HepG2 (cell line): Measurements from ENCODE around the gene ZBTB32. TPM values are rescaled to one million over a fixed set of nuclear protein-coding genes. Genes with fewer than 3 reads are reported as not detected.

ENCODE experiments used
- ATAC-seq: fragments of 200-7000 bp; cut with Tn5 transposase; 3 replicates; pipeline ENCODE4 v1.9.1; 2020; ENCODE audit warnings: mild to moderate bottlenecking, moderate library complexity
- BruUV-seq: library from RNA; stranded (reverse); fragments of 400-500 nt; replicated peaks from 2 replicates; lab custom pipeline; 2021; lab: Mats Ljungman, UMichigan
- CTCF ChIA-PET: fragments of 300-600 bp; formaldehyde crosslinking; extraction: SDS; loops from one replicate; lab custom pipeline; 2021; ENCODE audit warnings: low total read pairs, inconsistent platforms, low intra/inter-chr PET ratio; lab: Yijun Ruan, JAX
- POLR2A ChIA-PET: fragments of 350-600 bp; sonication (Branson Sonifier 250); formaldehyde crosslinking; loops from one replicate; lab custom pipeline; 2020; ENCODE audit warnings: antibody characterized with exemption, inconsistent platforms; lab: Yijun Ruan, JAX
- DNase-seq: peaks from one replicate; pipeline ENCODE4 v3.0.0-alpha.2; 2015; ENCODE audit warnings: low spot score
- FAIRE-seq: peaks from 3 replicates; lab custom pipeline; 2011; peaks lifted over from hg19 to GRCh38; lab: Jason Lieb, UNC
- H2AFZ ChIP-seq: one replicate; pipeline ENCODE4 v1.6.1; 2011; ENCODE audit warnings: low read length, inconsistent platforms
- H3K27ac ChIP-seq: fragments of 300-600 bp; 3 replicates; pipeline ENCODE4 v1.8.0; 2011; ENCODE audit warnings: mixed run types, mild to moderate bottlenecking, mixed read lengths, low read length, inconsistent platforms; ENCODE audit not compliant: insufficient read depth; ENCODE audit errors: extremely low read length
- H3K27me3 ChIP-seq, 2 experiments: fragments of 200-600 bp in 1 of 2; 2 replicates in 1 of 2; 3 replicates in 1 of 2; pipeline versions ENCODE4 v1.6.0 to v1.8.0; 2011; ENCODE audit warnings: low read length in 2 of 2, mild to moderate bottlenecking in 2 of 2, moderate library complexity in 2 of 2, inconsistent platforms in 1 of 2; ENCODE audit not compliant: insufficient read depth in 2 of 2, control insufficient read depth in 1 of 2
- H3K36me3 ChIP-seq, 2 experiments: fragments of 200-600 bp in 1 of 2; replicated peaks in 1 of 2; 2 replicates in 1 of 2; 3 replicates in 1 of 2; pipeline versions ENCODE4 v1.5.1 to v1.8.0; 2011; ENCODE audit warnings: low read length in 2 of 2, inconsistent platforms in 1 of 2; ENCODE audit not compliant: insufficient read depth in 2 of 2, control insufficient read depth in 1 of 2
- H3K4me1 ChIP-seq: 2 replicates; pipeline ENCODE4 v1.5.1; 2012; ENCODE audit warnings: low read length, inconsistent platforms; ENCODE audit not compliant: insufficient read depth
- H3K4me2 ChIP-seq: 2 replicates; pipeline ENCODE4 v1.6.0; 2011; ENCODE audit warnings: low read depth, low read length, inconsistent platforms
- H3K4me3 ChIP-seq, 3 experiments: fragments of 200-600 bp in 1 of 3; sonication (generic), shearing (Covaris generic) in 1 of 3; replicated peaks in 1 of 3; 2 replicates each; pipeline ENCODE4 v1.5.1; 2011 to 2016; ENCODE audit warnings: low read length in 3 of 3, inconsistent platforms in 2 of 3, low read depth in 2 of 3, mild to moderate bottlenecking in 2 of 3, control low read depth in 1 of 3, mixed read lengths in 1 of 3; ENCODE audit not compliant: insufficient read depth in 1 of 3
- H3K79me2 ChIP-seq: one replicate; pipeline ENCODE4 v1.6.1; 2011; ENCODE audit warnings: low read length, inconsistent platforms; ENCODE audit not compliant: insufficient read depth
- H3K9ac ChIP-seq: 2 replicates; pipeline ENCODE4 v1.6.0; 2011; ENCODE audit warnings: mild to moderate bottlenecking, low read depth, low read length, inconsistent platforms; ENCODE audit not compliant: insufficient read depth
- H3K9me3 ChIP-seq: 2 replicates; pipeline ENCODE4 v1.5.1; 2012; ENCODE audit warnings: mild to moderate bottlenecking, low read length
- H4K20me1 ChIP-seq: 2 replicates; pipeline ENCODE4 v1.6.0; 2011; ENCODE audit warnings: inconsistent platforms, mild to moderate bottlenecking, low read length, moderate library complexity; ENCODE audit not compliant: insufficient read depth
- AGO2 ChIP-seq: fragments of 200-400 bp; formaldehyde crosslinking; optimal IDR thresholded peaks from 2 replicates; pipeline ENCODE3; 2017; ENCODE audit warnings: mild to moderate bottlenecking, low read depth, low read length, moderate library complexity
- FOXP1 ChIP-seq, 2 experiments: fragments of 450-650 bp in 1 of 2; IDR thresholded peaks; 2 replicates each; pipeline ENCODE4 v1.6.1; 2017 to 2018; ENCODE audit warnings: antibody characterized with exemption in 1 of 2
- HDAC1 ChIP-seq: sonication (generic); formaldehyde crosslinking; IDR thresholded peaks from 2 replicates; pipeline ENCODE4 v1.5.1; 2020; ENCODE audit warnings: mild to moderate bottlenecking, missing genetic modification reagents
- HNRNPL ChIP-seq: fragments of 200-400 bp; formaldehyde crosslinking; IDR thresholded peaks from 2 replicates; pipeline ENCODE4 v1.6.1; 2017; ENCODE audit warnings: mild to moderate bottlenecking, low read depth, low read length
- MEF2D ChIP-seq: sonication (generic); formaldehyde crosslinking; IDR thresholded peaks from 2 replicates; pipeline ENCODE4 v1.5.1; 2020; ENCODE audit warnings: mild to moderate bottlenecking, missing genetic modification reagents
- MTA1 ChIP-seq: sonication (generic); formaldehyde crosslinking; IDR thresholded peaks from 2 replicates; pipeline ENCODE4 v1.4.0; 2020; ENCODE audit warnings: missing genetic modification reagents, mild to moderate bottlenecking, borderline replicate concordance
- NAIF1 ChIP-seq: sonication (generic); formaldehyde crosslinking; IDR thresholded peaks from 2 replicates; pipeline ENCODE4 v1.5.0; 2020; ENCODE audit warnings: mild to moderate bottlenecking, missing genetic modification reagents, borderline replicate concordance
- RBFOX2 ChIP-seq: fragments of 200-400 bp; formaldehyde crosslinking; IDR thresholded peaks from 2 replicates; pipeline ENCODE4 v1.6.1; 2017; ENCODE audit warnings: low read depth, mild to moderate bottlenecking, low read length
- ZC3H13 ChIP-seq: sonication (generic); formaldehyde crosslinking; IDR thresholded peaks from 2 replicates; pipeline ENCODE4 v1.8.1; 2023; ENCODE audit warnings: mild to moderate bottlenecking, missing genetic modification reagents, moderate library complexity
- ZNF17 ChIP-seq: sonication (generic); formaldehyde crosslinking; IDR thresholded peaks from 2 replicates; pipeline ENCODE4 v1.5.0; 2020; ENCODE audit warnings: mild to moderate bottlenecking, missing genetic modification reagents
- ZNF44 ChIP-seq: sonication (generic); formaldehyde crosslinking; IDR thresholded peaks from 2 replicates; pipeline ENCODE4 v1.5.1; 2020; ENCODE audit warnings: mild to moderate bottlenecking, missing genetic modification reagents
- ZNF75D ChIP-seq: sonication (generic); formaldehyde crosslinking; IDR thresholded peaks from 2 replicates; pipeline ENCODE4 v1.8.1; 2023; ENCODE audit warnings: missing genetic modification reagents, mild to moderate bottlenecking, borderline replicate concordance
- WGBS: methylation state at CpG from one replicate; pipeline ENCODE4 v1.1.6; 2017; ENCODE audit warnings: low lambda C conversion rate; 5-methylcytosine and 5-hydroxymethylcytosine counted together
- in situ Hi-C: cut with HindIII; loops from 2 replicates; pipeline ENCODE4 v1.10.0; 2017; ENCODE audit warnings: low pct_unique_long_range_greater_than_20kb; ENCODE audit not compliant: extremely low pct_ligation_motif_present
- intact Hi-C: fragments of 100-400 bp; cut with micrococcal nuclease; formaldehyde crosslinking; loops from one replicate; pipeline ENCODE4 v1.10.0; 2022; ENCODE audit not compliant: unreplicated experiment
- polyA plus RNA-seq, 8 experiments: library from polyadenylated mRNA; depleted of rRNA in 3 of 8; stranded (reverse) in 7 of 8; unstranded in 1 of 8; fragments of >200 nt; fragmentation: Illumina TruSeq in 4 of 8; extraction: Trizol in 4 of 8; gene quantifications; 2 replicates each; pipeline versions ENCODE4 v1.2.1 to v1.2.3, GENCODE V29; 2011 to 2016; ENCODE audit warnings: low read depth in 4 of 8, missing spikeins in 1 of 8, mixed read lengths in 1 of 8; ENCODE audit not compliant: insufficient read depth in 1 of 8
- total RNA-seq, 5 experiments: library from RNA; depleted of rRNA; stranded (reverse); fragments of >200 nt; fragmentation: Illumina TruSeq; extraction: Trizol; gene quantifications; 2 replicates each; pipeline ENCODE4 v1.2.3, GENCODE V29; 2016; ENCODE audit warnings: low read depth in 1 of 5
- TF ChIP-seq, protein P1 (sequence below): sonication (generic); formaldehyde crosslinking; IDR thresholded peaks from 2 replicates; pipeline ENCODE4 v1.4.0; 2020; ENCODE audit warnings: missing genetic modification reagents
- TF ChIP-seq, protein P2 (sequence below): sonication (generic); formaldehyde crosslinking; IDR thresholded peaks from 2 replicates; pipeline ENCODE4 v1.4.0; 2020; ENCODE audit warnings: missing genetic modification reagents

ZBTB32 gene
- total and polyA plus RNA-seq, 2 of the 13 experiments (the other 11 are each of a cell fraction or from before 2014, with no cell fraction given): not detected

DNA sequence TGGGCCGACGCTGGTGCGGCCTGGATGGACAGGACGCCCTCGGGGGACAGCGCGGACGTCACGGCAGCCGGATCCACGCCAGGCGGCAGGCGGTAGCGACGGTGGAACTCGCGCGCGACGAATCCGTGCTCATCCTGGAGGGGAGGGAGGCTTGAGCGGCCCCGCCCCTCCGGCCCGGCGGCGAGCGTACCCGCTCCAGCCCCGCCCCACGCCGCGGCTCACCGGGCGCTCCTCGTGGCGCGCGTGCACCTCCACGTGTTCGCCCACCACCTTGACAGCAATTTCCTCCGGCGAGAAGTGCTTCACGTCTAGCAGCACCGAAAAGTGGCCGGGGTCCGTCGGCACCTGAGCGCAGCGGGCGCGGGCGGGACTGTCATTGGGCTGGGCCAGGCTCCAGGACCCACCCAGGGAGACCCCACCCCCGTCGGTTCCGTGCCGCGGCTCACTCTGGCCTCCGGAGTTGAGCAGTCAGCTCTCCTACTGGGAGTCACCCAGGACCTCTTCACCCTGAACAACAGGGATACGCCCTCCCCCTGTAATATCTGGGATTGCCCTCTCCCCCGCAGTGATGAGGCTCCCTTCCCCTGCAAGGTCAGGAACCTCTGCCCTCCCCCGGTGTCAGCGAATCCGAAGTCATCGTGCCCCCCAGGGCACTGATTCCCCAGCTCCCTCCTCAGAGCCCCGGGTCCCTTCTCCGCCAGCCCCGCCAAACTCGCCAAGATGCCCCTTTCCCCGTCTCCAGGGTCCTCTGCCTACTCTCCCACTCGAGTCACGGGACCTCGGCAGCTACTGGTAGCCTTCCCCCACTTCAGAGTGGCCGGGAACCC lies 51.4 kb downstream of the ZBTB32 start:
- Histone ChIP-seq H3K4me3 (no peak overlapping the region), H3K9ac (no peak overlapping the region), H2AFZ (no peak overlapping the region), H3K79me2 (peaks cover 6% of the 10 kb centered on the region), H3K4me1 (peaks cover 20% of the 10 kb centered on the region), H3K4me2 (no peak overlapping the region), H4K20me1 (no peaks in the 10 kb centered on the region), H3K27ac (no peak overlapping the region), H3K27me3 (no peaks in the 10 kb centered on the region), H3K36me3 (peaks cover 3 to 24% of the 10 kb centered on the region in 2 experiments; a peak in 3 of 5 replicates), H3K9me3 (no peaks in the 10 kb centered on the region)
- in situ Hi-C loops (no loop called here), intact Hi-C loops (no loop called here)
- no peak for ATAC-seq
- DNase-seq: no peak
- 97% methylated on average over 39 of the region's 74 CpGs for WGBS
- ChIA-PET POLR2A (interaction anchor here (1.3 kb wide), 1 partner anchor 16 kb away, joined by 5 read pairs; no protein-coding TSS in a partner anchor), CTCF (no interaction called here)
- no peak for FAIRE-seq
- no TSS peak for BruUV-seq
- TF ChIP-seq ZNF75D (CRISPR knock-in tag) (no peak), MTA1 (CRISPR knock-in tag) (no peak), ZC3H13 (CRISPR knock-in tag) (no peak), AGO2 (peak; percentile 22), ZNF17 (CRISPR knock-in tag) (no peak), FOXP1 (IDR thresholded peaks at IDR 0.05) (no peak), FOXP1 (CRISPR knock-in tag; IDR thresholded peaks at IDR 0.05) (no peak), HNRNPL (no peak), RBFOX2 (0 out of 2 replicates have a peak, but pooled peaks have one; percentile 47), NAIF1 (CRISPR knock-in tag) (no peak), MEF2D (CRISPR knock-in tag) (no peak), ZNF44 (CRISPR knock-in tag) (no peak), HDAC1 (CRISPR knock-in tag) (no peak)
- TF ChIP-seq, protein P1, sequence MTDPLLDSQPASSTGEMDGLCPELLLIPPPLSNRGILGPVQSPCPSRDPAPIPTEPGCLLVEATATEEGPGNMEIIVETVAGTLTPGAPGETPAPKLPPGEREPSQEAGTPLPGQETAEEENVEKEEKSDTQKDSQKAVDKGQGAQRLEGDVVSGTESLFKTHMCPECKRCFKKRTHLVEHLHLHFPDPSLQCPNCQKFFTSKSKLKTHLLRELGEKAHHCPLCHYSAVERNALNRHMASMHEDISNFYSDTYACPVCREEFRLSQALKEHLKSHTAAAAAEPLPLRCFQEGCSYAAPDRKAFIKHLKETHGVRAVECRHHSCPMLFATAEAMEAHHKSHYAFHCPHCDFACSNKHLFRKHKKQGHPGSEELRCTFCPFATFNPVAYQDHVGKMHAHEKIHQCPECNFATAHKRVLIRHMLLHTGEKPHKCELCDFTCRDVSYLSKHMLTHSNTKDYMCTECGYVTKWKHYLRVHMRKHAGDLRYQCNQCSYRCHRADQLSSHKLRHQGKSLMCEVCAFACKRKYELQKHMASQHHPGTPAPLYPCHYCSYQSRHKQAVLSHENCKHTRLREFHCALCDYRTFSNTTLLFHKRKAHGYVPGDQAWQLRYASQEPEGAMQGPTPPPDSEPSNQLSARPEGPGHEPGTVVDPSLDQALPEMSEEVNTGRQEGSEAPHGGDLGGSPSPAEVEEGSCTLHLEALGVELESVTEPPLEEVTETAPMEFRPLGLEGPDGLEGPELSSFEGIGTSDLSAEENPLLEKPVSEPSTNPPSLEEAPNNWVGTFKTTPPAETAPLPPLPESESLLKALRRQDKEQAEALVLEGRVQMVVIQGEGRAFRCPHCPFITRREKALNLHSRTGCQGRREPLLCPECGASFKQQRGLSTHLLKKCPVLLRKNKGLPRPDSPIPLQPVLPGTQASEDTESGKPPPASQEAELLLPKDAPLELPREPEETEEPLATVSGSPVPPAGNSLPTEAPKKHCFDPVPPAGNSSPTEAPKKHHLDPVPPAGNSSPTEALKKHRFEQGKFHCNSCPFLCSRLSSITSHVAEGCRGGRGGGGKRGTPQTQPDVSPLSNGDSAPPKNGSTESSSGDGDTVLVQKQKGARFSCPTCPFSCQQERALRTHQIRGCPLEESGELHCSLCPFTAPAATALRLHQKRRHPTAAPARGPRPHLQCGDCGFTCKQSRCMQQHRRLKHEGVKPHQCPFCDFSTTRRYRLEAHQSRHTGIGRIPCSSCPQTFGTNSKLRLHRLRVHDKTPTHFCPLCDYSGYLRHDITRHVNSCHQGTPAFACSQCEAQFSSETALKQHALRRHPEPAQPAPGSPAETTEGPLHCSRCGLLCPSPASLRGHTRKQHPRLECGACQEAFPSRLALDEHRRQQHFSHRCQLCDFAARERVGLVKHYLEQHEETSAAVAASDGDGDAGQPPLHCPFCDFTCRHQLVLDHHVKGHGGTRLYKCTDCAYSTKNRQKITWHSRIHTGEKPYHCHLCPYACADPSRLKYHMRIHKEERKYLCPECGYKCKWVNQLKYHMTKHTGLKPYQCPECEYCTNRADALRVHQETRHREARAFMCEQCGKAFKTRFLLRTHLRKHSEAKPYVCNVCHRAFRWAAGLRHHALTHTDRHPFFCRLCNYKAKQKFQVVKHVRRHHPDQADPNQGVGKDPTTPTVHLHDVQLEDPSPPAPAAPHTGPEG (CRISPR knock-in tag): no peak
- TF ChIP-seq, protein P2, sequence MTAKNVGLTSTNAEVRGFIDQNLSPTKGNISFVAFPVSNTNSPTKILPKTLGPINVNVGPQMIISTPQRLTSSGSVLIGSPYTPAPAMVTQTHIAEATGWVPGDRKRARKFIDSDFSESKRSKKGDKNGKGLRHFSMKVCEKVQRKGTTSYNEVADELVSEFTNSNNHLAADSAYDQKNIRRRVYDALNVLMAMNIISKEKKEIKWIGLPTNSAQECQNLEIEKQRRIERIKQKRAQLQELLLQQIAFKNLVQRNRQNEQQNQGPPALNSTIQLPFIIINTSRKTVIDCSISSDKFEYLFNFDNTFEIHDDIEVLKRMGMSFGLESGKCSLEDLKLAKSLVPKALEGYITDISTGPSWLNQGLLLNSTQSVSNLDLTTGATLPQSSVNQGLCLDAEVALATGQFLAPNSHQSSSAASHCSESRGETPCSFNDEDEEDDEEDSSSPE (CRISPR knock-in tag): no peak
